Measurements from ENCODE around the gene ZFX. TPM values are rescaled to one million over a fixed set of nuclear protein-coding genes. Genes with fewer than 3 reads are reported as not detected.

The ZFX gene
- total RNA-seq, 2 experiments from 2014 or later = 35.0 to 37.2 TPM

- Mint-ChIP-seq H3K27me3 (no peaks in the 10 kb centered on the region), H3K27ac (peak overlapping the region; percentile 88), H3K36me3 (peaks cover 33% of the 10 kb centered on the region), H3K4me1 (peaks cover 44% of the 10 kb centered on the region), H3K9me3 (no peaks in the 10 kb centered on the region), H3K4me3 (no peak overlapping the region)
- no peak for DNase-seq
These were observed 19.3 kb downstream of the ZFX start for GRCh38 chrX:24168807-24169206.

GRCh38 chrX:24169211-24169610 is 19.7 kb downstream of the ZFX start:
- Mint-ChIP-seq H3K36me3 (peaks cover 30% of the 10 kb centered on the region), H3K27ac (peak overlapping the region; percentile 88), H3K4me3 (peak overlapping the region; percentile 10), H3K9me3 (no peaks in the 10 kb centered on the region), H3K4me1 (peaks cover 44% of the 10 kb centered on the region), H3K27me3 (no peaks in the 10 kb centered on the region)
- DNase-seq = no peak

- Mint-ChIP-seq H3K9me3 (no peaks in the 10 kb centered on the region), H3K27me3 (no peaks in the 10 kb centered on the region), H3K27ac (no peak overlapping the region), H3K4me1 (peaks cover 24% of the 10 kb centered on the region), H3K36me3 (peaks cover 29% of the 10 kb centered on the region), H3K4me3 (no peak overlapping the region)
- no peak for DNase-seq
These were observed 23.8 kb downstream of the ZFX start for GRCh38 chrX:24173115-24173847.

GRCh38 chrX:24175276-24175675 is 25.7 kb downstream of the ZFX start:
- Mint-ChIP-seq H3K4me1 (peaks cover 13% of the 10 kb centered on the region), H3K27me3 (no peaks in the 10 kb centered on the region), H3K36me3 (peaks cover 16% of the 10 kb centered on the region), H3K27ac (peak overlapping the region; percentile 20), H3K9me3 (no peaks in the 10 kb centered on the region), H3K4me3 (no peak overlapping the region)
- DNase-seq = no peak

- H3K36me3 Mint-ChIP-seq = peaks cover 12% of the 10 kb centered on the region
- H3K9me3 Mint-ChIP-seq = no peaks in the 10 kb centered on the region
- peaks cover 8% of the 10 kb centered on the region for H3K4me1 Mint-ChIP-seq
- DNase-seq = no peak
- H3K4me3 Mint-ChIP-seq = no peak overlapping the region
- no peaks in the 10 kb centered on the region for H3K27me3 Mint-ChIP-seq
- no peak overlapping the region for H3K27ac Mint-ChIP-seq
These were observed 28.9 kb downstream of the ZFX start for GRCh38 chrX:24178441-24178840.

- Mint-ChIP-seq H3K36me3 (peaks cover 17% of the 10 kb centered on the region), H3K4me3 (no peak overlapping the region), H3K4me1 (peaks cover 20% of the 10 kb centered on the region), H3K27ac (no peak overlapping the region), H3K27me3 (no peaks in the 10 kb centered on the region), H3K9me3 (no peaks in the 10 kb centered on the region)
- no peak for DNase-seq
These were observed 34.5 kb downstream of the ZFX start for GRCh38 chrX:24184018-24184417.

GRCh38 chrX:24186483-24186882 is 37.0 kb downstream of the ZFX start:
- H3K4me3 Mint-ChIP-seq = no peak overlapping the region
- no peak for DNase-seq
- no peaks in the 10 kb centered on the region for H3K27me3 Mint-ChIP-seq
- peaks cover 28% of the 10 kb centered on the region for H3K4me1 Mint-ChIP-seq
- H3K27ac Mint-ChIP-seq = no peak overlapping the region
- H3K9me3 Mint-ChIP-seq = no peaks in the 10 kb centered on the region
- peaks cover 26% of the 10 kb centered on the region for H3K36me3 Mint-ChIP-seq

- H3K27ac Mint-ChIP-seq = no peak overlapping the region
These were observed 37.5 kb downstream of the ZFX start for GRCh38 chrX:24186986-24187385.

GRCh38 chrX:24189490-24189889 is 40.0 kb downstream of the ZFX start:
- Mint-ChIP-seq H3K4me3 (no peak overlapping the region), H3K27ac (no peak overlapping the region), H3K9me3 (no peaks in the 10 kb centered on the region), H3K36me3 (peaks cover 37% of the 10 kb centered on the region), H3K4me1 (peaks cover 40% of the 10 kb centered on the region), H3K27me3 (no peaks in the 10 kb centered on the region)
- no peak for DNase-seq

More at GRCh38 chrX:24186986-24187385, 37.5 kb downstream of the ZFX start:
- Mint-ChIP-seq H3K4me3 (no peak overlapping the region), H3K4me1 (peaks cover 28% of the 10 kb centered on the region), H3K36me3 (peaks cover 26% of the 10 kb centered on the region), H3K27me3 (no peaks in the 10 kb centered on the region), H3K9me3 (no peaks in the 10 kb centered on the region)
- no peak for DNase-seq

- no peaks in the 10 kb centered on the region for H3K9me3 Mint-ChIP-seq
- H3K27ac Mint-ChIP-seq = no peak overlapping the region
- no peaks in the 10 kb centered on the region for H3K27me3 Mint-ChIP-seq
- H3K4me3 Mint-ChIP-seq = no peak overlapping the region
- no peak for DNase-seq
- peaks cover 40% of the 10 kb centered on the region for H3K4me1 Mint-ChIP-seq
- peaks cover 37% of the 10 kb centered on the region for H3K36me3 Mint-ChIP-seq
These were observed 41.1 kb downstream of the ZFX start for GRCh38 chrX:24190500-24191156.

GRCh38 chrX:24196509-24196908 is 47.0 kb downstream of the ZFX start:
- DNase-seq = no peak
- Mint-ChIP-seq H3K9me3 (no peaks in the 10 kb centered on the region), H3K36me3 (peaks cover 19% of the 10 kb centered on the region), H3K27ac (no peak overlapping the region), H3K4me3 (no peak overlapping the region), H3K4me1 (peaks cover 28% of the 10 kb centered on the region), H3K27me3 (no peaks in the 10 kb centered on the region)

GRCh38 chrX:24198101-24198500 is 48.6 kb downstream of the ZFX start:
- no peak for DNase-seq
- H3K36me3 Mint-ChIP-seq = peaks cover 26% of the 10 kb centered on the region
- H3K4me3 Mint-ChIP-seq = no peak overlapping the region
- H3K9me3 Mint-ChIP-seq = no peaks in the 10 kb centered on the region
- H3K4me1 Mint-ChIP-seq = peaks cover 38% of the 10 kb centered on the region
- H3K27ac Mint-ChIP-seq = no peak overlapping the region
- no peaks in the 10 kb centered on the region for H3K27me3 Mint-ChIP-seq

- Mint-ChIP-seq H3K4me1 (peaks cover 43% of the 10 kb centered on the region), H3K9me3 (no peaks in the 10 kb centered on the region), H3K27me3 (no peaks in the 10 kb centered on the region), H3K27ac (no peak overlapping the region), H3K4me3 (no peak overlapping the region), H3K36me3 (peaks cover 26% of the 10 kb centered on the region)
- no peak for DNase-seq
These were observed 50.6 kb downstream of the ZFX start for GRCh38 chrX:24200133-24200532.

GRCh38 chrX:24201216-24201615 is 51.7 kb downstream of the ZFX start:
- Mint-ChIP-seq H3K27me3 (no peaks in the 10 kb centered on the region), H3K4me1 (peaks cover 43% of the 10 kb centered on the region), H3K9me3 (no peaks in the 10 kb centered on the region), H3K36me3 (peaks cover 22% of the 10 kb centered on the region), H3K4me3 (no peak overlapping the region), H3K27ac (no peak overlapping the region)
- no peak for DNase-seq

- H3K36me3 Mint-ChIP-seq = peaks cover 21% of the 10 kb centered on the region
- no peaks in the 10 kb centered on the region for H3K9me3 Mint-ChIP-seq
- H3K27me3 Mint-ChIP-seq = no peaks in the 10 kb centered on the region
- peaks cover 41% of the 10 kb centered on the region for H3K4me1 Mint-ChIP-seq
- no peak overlapping the region for H3K4me3 Mint-ChIP-seq
- H3K27ac Mint-ChIP-seq = peak overlapping the region; percentile 54
- DNase-seq = no peak
These were observed 53.0 kb downstream of the ZFX start for GRCh38 chrX:24202465-24203031.
